ENCODE data around the gene CCNB1.
"Not testable (repeated sequence)": the region's sequence is repeated elsewhere in the genome, so short reads cannot be mapped to it uniquely, and the experiment has no call there.

CCNB1 gene

GRCh38 chr5:69166686-69167492 lies at the start of gene CCNB1:
Gene CCNB1, plus strand, starts transcription at chr5:69167150. Its CDS starts 113 bp downstream, at chr5:69167263.
- peak; percentile 98 for DNase-seq

GRCh38 chr5:69129413-69129812 lies 37.5 kb upstream of the CCNB1 start:
- no peak for DNase-seq

- DNase-seq: no peak
Measured at GRCh38 chr5:69130241-69130640, 36.7 kb upstream of the CCNB1 start.

- no peak for DNase-seq
Measured at GRCh38 chr5:69131304-69131703, 35.6 kb upstream of the CCNB1 start.

GRCh38 chr5:69134126-69134525 lies 32.8 kb upstream of the CCNB1 start:
- no peak for DNase-seq

- no peak for DNase-seq
Measured at GRCh38 chr5:69136293-69136692, 30.7 kb upstream of the CCNB1 start.

- DNase-seq: not testable (repeated sequence)
Measured at GRCh38 chr5:69137208-69137607, 29.7 kb upstream of the CCNB1 start.

- no peak for DNase-seq
Measured at GRCh38 chr5:69137807-69138206, 29.1 kb upstream of the CCNB1 start.

GRCh38 chr5:69138766-69139165 lies 28.2 kb upstream of the CCNB1 start:
- DNase-seq: no peak

GRCh38 chr5:69140239-69140638 lies 26.7 kb upstream of the CCNB1 start:
- DNase-seq: not testable (repeated sequence)

GRCh38 chr5:69140827-69141226 lies 26.1 kb upstream of the CCNB1 start:
- no peak for DNase-seq

GRCh38 chr5:69148576-69148975 lies 18.4 kb upstream of the CCNB1 start:
- not testable (repeated sequence) for DNase-seq

- DNase-seq: no peak
Measured at GRCh38 chr5:69148981-69149675, 17.8 kb upstream of the CCNB1 start.

- DNase-seq: no peak
Measured at GRCh38 chr5:69149676-69150010, 17.3 kb upstream of the CCNB1 start.

- DNase-seq: no peak
Measured at GRCh38 chr5:69152731-69153130, 14.2 kb upstream of the CCNB1 start.

- DNase-seq: no peak
Measured at GRCh38 chr5:69156456-69156855, 10.5 kb upstream of the CCNB1 start.

GRCh38 chr5:69158039-69158438 lies 8.9 kb upstream of the CCNB1 start:
- DNase-seq: no peak

GRCh38 chr5:69160651-69161050 lies 6.3 kb upstream of the CCNB1 start:
- no peak for DNase-seq

- no peak for DNase-seq
Measured at GRCh38 chr5:69167493-69167855, 524 bp downstream of the CCNB1 start.

GRCh38 chr5:69167929-69168328 lies 979 bp downstream of the CCNB1 start:
- DNase-seq: no peak

- DNase-seq: no peak
Measured at GRCh38 chr5:69170495-69170894, 3.5 kb downstream of the CCNB1 start.

GRCh38 chr5:69170969-69171368 lies 4.0 kb downstream of the CCNB1 start:
- no peak for DNase-seq

- DNase-seq: not testable (repeated sequence)
Measured at GRCh38 chr5:69181659-69182293, 14.8 kb downstream of the CCNB1 start.

- DNase-seq: no peak
Measured at GRCh38 chr5:69184621-69185020, 17.7 kb downstream of the CCNB1 start.

Data from NK-92 treated with Interleukin-12 subunit alpha and Interleukin-12 subunit beta, amount 100 ng/mL, for 24 hours (cell line).